Gastrocnemius medialis (tissue), 4 donors: ENCODE data around the gene HPN. TPM values are rescaled to one million over a fixed set of nuclear protein-coding genes. Genes with fewer than 3 reads are reported as not detected.
"Not testable (repeated sequence)": the region's sequence is repeated elsewhere in the genome, so short reads cannot be mapped to it uniquely, and the experiment has no call there.

Experiments
- ATAC-seq, 2 donors: fragments of 150-250 bp; one replicate each; pipeline ENCODE4 v1.9.1; 2016
- DNase-seq, 2 donors: peaks; one replicate each; pipeline ENCODE4 v3.0.0-alpha.2; 2019
- H3K27ac ChIP-seq, 4 donors: fragments of 200-600 bp; sonication (generic); 1 replicate in 1 of 4; 2 replicates in 3 of 4; pipeline ENCODE4 v1.5.1; 2016 to 2018; ENCODE audit warnings: mild to moderate bottlenecking in 2 of 4, moderate library complexity in 1 of 4
- H3K27me3 ChIP-seq, 3 donors: fragments of 200-600 bp; sonication (generic) in 2 of 3; 1 replicate in 1 of 3; 2 replicates in 2 of 3; pipeline versions ENCODE4 v1.5.1 to v1.6.0; 2016 to 2019; ENCODE audit warnings: mild to moderate bottlenecking in 1 of 3, moderate library complexity in 1 of 3
- H3K36me3 ChIP-seq, 2 donors: fragments of 200-600 bp; sonication (generic) in 1 of 2; one replicate each; pipeline ENCODE4 v1.5.1; 2017 to 2018
- H3K4me1 ChIP-seq, 2 donors: fragments of 200-600 bp; sonication (generic) in 1 of 2; one replicate each; pipeline ENCODE4 v1.5.1; 2016 to 2017; ENCODE audit warnings: mild to moderate bottlenecking in 2 of 2
- H3K4me3 ChIP-seq, 4 donors: fragments of 200-600 bp; sonication (generic) in 3 of 4; 1 replicate in 1 of 4; 2 replicates in 3 of 4; pipeline ENCODE4 v1.5.1; 2016 to 2019; ENCODE audit warnings: mild to moderate bottlenecking in 2 of 4
- H3K9me3 ChIP-seq, 3 donors: fragments of 200-600 bp; sonication (generic) in 2 of 3; 1 replicate in 1 of 3; 2 replicates in 2 of 3; pipeline ENCODE4 v1.5.1; 2016 to 2019
- POLR2A ChIP-seq, 2 donors: fragments of 450-650 bp; IDR thresholded peaks; one replicate each; pipeline ENCODE4 v1.6.1; 2017; ENCODE audit warnings: antibody characterized with exemption in 2 of 2, mild to moderate bottlenecking in 2 of 2, moderate library complexity in 2 of 2
- in situ Hi-C, 4 donors: fragments of 200-750 bp; cut with MboI; loops; one replicate each; pipeline versions ENCODE4 v1.15.0 to v1.8.0; 2017; ENCODE audit warnings: low sequenced_read_pairs in 4 of 4
- intact Hi-C: fragments of 100-400 bp; cut with DNase I; formaldehyde crosslinking; loops from one replicate; pipeline ENCODE4 v1.15.1; 2023; ENCODE audit warnings: low total_unique reads
- total RNA-seq, 4 donors: library from RNA; depleted of rRNA; stranded (reverse); fragments of >200 nt; gene quantifications; one replicate each; pipeline versions ENCODE4 v1.1.0 to v1.2.3, GENCODE V29; 2016
- TF ChIP-seq, protein P1 (sequence below), 5 experiments: fragments of 450-650 bp in 3 of 5; fragments of 200-600 bp in 2 of 5; sonication (generic) in 2 of 5; IDR thresholded peaks in 4 of 5; conservative IDR thresholded peaks in 1 of 5; 1 replicate in 4 of 5; 2 replicates in 1 of 5; pipeline ENCODE4 v1.5.1; 2016 to 2019; ENCODE audit warnings: antibody characterized with exemption in 5 of 5, mild to moderate bottlenecking in 3 of 5, moderate library complexity in 3 of 5

HPN gene
- total RNA-seq, 4 donors from 2014 or later, result 9.1 to 24.0 (median 17.1) TPM

- Histone ChIP-seq H3K4me3 (no peak overlapping the region), H3K36me3 (no peaks in the 10 kb centered on the region), H3K4me1 (peaks cover 54 to 58% of the 10 kb centered on the region in 2 donors), H3K9me3 (no peaks in the 10 kb centered on the region), H3K27ac (peak overlapping the region; percentile 97 to 98 (median 98)), H3K27me3 (no peaks in the 10 kb centered on the region)
- no peak for ATAC-seq
- DNase-seq, result peak in 1 of 2 donors; percentile 65
- no peak for TF ChIP-seq POLR2A (IDR thresholded peaks at IDR 0.05)
- TF ChIP-seq, protein P1, sequence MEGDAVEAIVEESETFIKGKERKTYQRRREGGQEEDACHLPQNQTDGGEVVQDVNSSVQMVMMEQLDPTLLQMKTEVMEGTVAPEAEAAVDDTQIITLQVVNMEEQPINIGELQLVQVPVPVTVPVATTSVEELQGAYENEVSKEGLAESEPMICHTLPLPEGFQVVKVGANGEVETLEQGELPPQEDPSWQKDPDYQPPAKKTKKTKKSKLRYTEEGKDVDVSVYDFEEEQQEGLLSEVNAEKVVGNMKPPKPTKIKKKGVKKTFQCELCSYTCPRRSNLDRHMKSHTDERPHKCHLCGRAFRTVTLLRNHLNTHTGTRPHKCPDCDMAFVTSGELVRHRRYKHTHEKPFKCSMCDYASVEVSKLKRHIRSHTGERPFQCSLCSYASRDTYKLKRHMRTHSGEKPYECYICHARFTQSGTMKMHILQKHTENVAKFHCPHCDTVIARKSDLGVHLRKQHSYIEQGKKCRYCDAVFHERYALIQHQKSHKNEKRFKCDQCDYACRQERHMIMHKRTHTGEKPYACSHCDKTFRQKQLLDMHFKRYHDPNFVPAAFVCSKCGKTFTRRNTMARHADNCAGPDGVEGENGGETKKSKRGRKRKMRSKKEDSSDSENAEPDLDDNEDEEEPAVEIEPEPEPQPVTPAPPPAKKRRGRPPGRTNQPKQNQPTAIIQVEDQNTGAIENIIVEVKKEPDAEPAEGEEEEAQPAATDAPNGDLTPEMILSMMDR (IDR thresholded peaks at IDR 0.05 in 4 of 5, conservative IDR thresholded peaks at IDR 0.05 in 1 of 5), result peak in 3 of 5 experiments; percentile 29 to 46 (median 34)
- intact Hi-C loops (loop anchor here (2.0 kb wide), 2 partner anchors 21 to 93 kb away; partner anchors contain the start of gene FXYD1), in situ Hi-C loops (loop anchor here in 1 of 4 donors (10.0 kb wide), 1 partner anchor 49 kb away; no protein-coding TSS in a partner anchor)
Measured at GRCh38 chr19:35045667-35046300, 4.3 kb downstream of the HPN start.

DNA sequence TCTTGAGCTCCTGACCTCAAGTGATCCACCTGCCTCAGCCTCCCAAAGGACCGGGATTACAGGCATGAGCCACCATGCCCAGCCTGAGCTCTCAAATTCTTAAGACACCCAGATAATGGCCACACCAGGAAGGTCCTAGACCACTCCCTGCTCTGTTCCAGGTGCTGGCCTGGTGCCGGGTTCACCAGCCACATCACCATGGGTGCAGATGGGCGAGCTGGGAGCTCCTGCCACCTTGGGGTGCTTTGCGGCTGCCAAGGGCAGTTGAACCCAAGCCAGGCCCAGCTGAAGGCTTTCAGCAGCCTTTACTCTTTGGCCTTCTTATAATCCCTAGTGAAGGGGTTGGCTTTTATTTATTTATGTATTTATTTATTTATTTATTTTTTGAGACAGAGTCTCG, 4.9 kb downstream of the HPN start:
- DNase-seq, result peak in 1 of 2 donors; percentile 18
- no peak for ATAC-seq
- in situ Hi-C loops (loop anchor here in 1 of 4 donors (10.0 kb wide), 1 partner anchor 48 kb away; no protein-coding TSS in a partner anchor), intact Hi-C loops (no loop called here)
- Histone ChIP-seq H3K9me3 (no peaks in the 10 kb centered on the region), H3K27ac (peak overlapping the region; percentile 97 to 98 (median 98)), H3K36me3 (no peaks in the 10 kb centered on the region), H3K27me3 (no peaks in the 10 kb centered on the region), H3K4me3 (no peak overlapping the region), H3K4me1 (peaks cover 49 to 54% of the 10 kb centered on the region in 2 donors)
- TF ChIP-seq, protein P1 (IDR thresholded peaks at IDR 0.05 in 4 of 5, conservative IDR thresholded peaks at IDR 0.05 in 1 of 5), result no peak
- TF ChIP-seq POLR2A (IDR thresholded peaks at IDR 0.05), result no peak

- peak; percentile 21 to 57 for TF ChIP-seq POLR2A (IDR thresholded peaks at IDR 0.05)
- TF ChIP-seq, protein P1 (IDR thresholded peaks at IDR 0.05 in 4 of 5, conservative IDR thresholded peaks at IDR 0.05 in 1 of 5), result no peak
- peaks cover 52 to 53% of the 10 kb centered on the region in 2 donors for H3K4me1 ChIP-seq
- no peaks in the 10 kb centered on the region for H3K9me3 ChIP-seq
- intact Hi-C loops, result no loop called here
- H3K36me3 ChIP-seq, result no peaks in the 10 kb centered on the region
- DNase-seq (peak; percentile 83 to 96), ATAC-seq (peak; percentile 57 to 66)
- H3K27ac ChIP-seq, result peak overlapping the region; percentile 97 to 98 (median 98)
- H3K27me3 ChIP-seq, result no peaks in the 10 kb centered on the region
- in situ Hi-C loops, result loop anchor here in 1 of 4 donors (10.0 kb wide), 1 partner anchor 46 kb away; no protein-coding TSS in a partner anchor
- peak overlapping the region in 3 of 4 donors; percentile 29 to 46 (median 34) for H3K4me3 ChIP-seq
Measured at GRCh38 chr19:35048911-35049411, 7.4 kb downstream of the HPN start.

- H3K27ac ChIP-seq, result peak overlapping the region; percentile 97 to 98 (median 98)
- no peak for ATAC-seq
Measured at GRCh38 chr19:35049456-35049855, 7.9 kb downstream of the HPN start.

GRCh38 chr19:35050662-35051061, 9.1 kb downstream of the HPN start:
- H3K4me3 ChIP-seq, DNase-seq, in situ Hi-C loops, H3K9me3 ChIP-seq, H3K27me3 ChIP-seq, intact Hi-C loops, H3K36me3 ChIP-seq, ATAC-seq: not testable (repeated sequence)
- Histone ChIP-seq H3K27ac (peak overlapping the region; percentile 97 to 98 (median 98)), H3K4me1 (peaks cover 49% of the 10 kb centered on the region in 2 donors)

More at GRCh38 chr19:35049456-35049855, 7.9 kb downstream of the HPN start:
- H3K36me3 ChIP-seq, result no peaks in the 10 kb centered on the region
- H3K4me3 ChIP-seq, result peak overlapping the region in 3 of 4 donors; percentile 29 to 46 (median 34)
- intact Hi-C loops, result no loop called here
- in situ Hi-C loops, result loop anchor here in 1 of 4 donors (10.0 kb wide), 1 partner anchor 45 kb away; no protein-coding TSS in a partner anchor
- H3K9me3 ChIP-seq, result no peaks in the 10 kb centered on the region
- no peaks in the 10 kb centered on the region for H3K27me3 ChIP-seq
- TF ChIP-seq POLR2A (IDR thresholded peaks at IDR 0.05), result no peak
- TF ChIP-seq, protein P1 (IDR thresholded peaks at IDR 0.05 in 4 of 5, conservative IDR thresholded peaks at IDR 0.05 in 1 of 5), result no peak
- H3K4me1 ChIP-seq, result peaks cover 49 to 53% of the 10 kb centered on the region in 2 donors
- no peak for DNase-seq

DNA sequence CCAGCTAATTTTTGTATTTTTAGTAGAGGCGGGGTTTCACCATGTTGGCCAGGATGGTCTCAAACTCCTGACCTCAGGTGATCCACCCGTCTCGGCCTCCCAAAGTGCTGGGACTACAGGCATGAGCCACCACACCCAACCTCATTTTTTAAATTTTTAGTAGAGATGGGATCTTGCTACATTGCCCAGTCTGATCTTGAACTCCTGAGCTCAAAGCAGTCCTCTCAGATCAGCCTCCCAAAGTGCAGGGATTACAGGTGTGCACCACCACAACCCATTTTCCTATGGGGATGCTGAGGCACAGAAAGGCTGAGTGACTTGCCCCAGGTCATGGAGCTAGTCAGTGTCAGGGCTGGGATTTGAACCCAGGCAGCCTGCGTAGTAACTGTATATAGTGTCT, 9.7 kb downstream of the HPN start:
- DNase-seq, in situ Hi-C loops, H3K27me3 ChIP-seq, H3K4me3 ChIP-seq, H3K9me3 ChIP-seq, H3K36me3 ChIP-seq, ATAC-seq, intact Hi-C loops: not testable (repeated sequence)
- H3K4me1 ChIP-seq, result peaks cover 50 to 56% of the 10 kb centered on the region in 2 donors
- H3K27ac ChIP-seq, result peak overlapping the region; percentile 97 to 98 (median 98)
